ENCODE measurements around the gene CACHD1.
A peak's percentile ranks its signal among the peaks of the same experiment; 100 is the strongest.

CACHD1 gene

DNA sequence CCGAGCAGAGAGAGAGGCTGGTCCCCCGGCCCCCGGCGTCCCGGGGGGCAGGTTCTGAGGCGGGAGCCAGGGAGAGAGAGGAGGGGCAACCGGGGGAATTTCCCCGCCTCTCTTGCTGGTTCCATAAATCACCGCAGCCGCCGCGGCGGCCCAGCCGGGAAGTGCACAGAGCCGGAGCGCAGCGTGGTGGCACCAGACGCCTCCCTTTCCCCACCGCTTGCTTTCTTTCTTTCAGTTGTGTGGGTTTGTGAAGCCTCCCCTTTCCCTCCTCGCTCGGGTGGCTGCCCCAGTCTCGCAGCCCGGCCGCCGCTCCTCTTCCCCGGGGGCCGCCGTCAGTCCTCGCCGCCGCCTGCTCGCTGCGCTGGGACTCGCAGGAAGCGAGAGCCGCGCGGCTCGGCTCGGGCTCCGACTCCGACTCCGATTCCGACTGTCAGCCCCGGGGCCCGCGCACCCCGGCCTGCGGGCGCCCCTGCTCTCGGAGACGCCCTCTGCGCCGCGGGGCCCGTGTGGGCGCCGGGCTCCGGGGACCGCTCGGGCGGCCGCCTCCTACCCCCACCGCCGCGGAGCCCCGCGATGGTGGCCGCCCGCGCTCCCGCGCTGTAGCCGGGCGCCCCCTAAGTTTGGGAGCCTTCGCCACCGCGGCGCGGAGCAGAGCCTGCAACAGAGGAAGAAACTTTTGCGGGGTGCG lies at the start of gene CACHD1:
Gene CACHD1 (plus strand): TSS at position 153 of the 688 bp plus-strand sequence. CDS start 616 bp downstream, outside the sequence.
- peak; percentile 42 for DNase-seq

DNA sequence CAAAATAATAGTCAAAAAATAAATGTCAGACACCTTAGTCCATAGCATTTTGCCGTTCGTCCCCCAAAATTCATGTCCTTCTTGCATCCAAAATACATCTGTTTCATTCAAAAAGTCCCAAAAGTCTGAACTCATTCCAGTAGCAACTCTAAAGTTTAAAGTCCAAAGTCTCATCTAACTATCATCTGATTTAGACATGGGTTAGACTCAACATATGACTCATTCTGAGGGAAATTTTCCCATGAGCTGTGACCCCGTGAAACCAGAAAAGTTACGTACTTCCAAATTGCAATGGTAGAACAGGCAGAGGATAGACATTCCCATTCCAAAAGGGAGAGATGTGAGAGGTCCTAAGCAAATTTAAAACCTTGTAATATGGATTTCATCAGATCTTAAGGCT lies 48.6 kb upstream of the CACHD1 start:
- no peak for DNase-seq

DNA sequence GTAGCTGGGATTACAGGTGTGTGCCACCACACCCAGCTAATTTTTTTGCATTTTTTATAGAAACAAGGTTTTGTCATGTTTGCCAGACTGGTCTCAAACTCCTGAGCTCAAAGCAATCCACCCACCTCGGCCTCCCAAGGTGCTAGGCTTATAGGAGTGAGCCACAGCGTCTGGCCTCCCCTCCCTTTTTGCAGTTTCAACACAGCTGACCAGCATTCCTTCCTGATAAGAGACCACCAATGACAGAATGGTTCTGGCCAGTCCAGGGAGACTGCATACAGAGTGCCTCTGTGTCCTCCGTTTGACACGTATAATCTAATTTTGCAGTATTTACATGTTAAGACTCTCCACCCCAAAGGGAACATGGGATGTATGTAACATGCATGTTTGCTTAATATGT lies 46.4 kb upstream of the CACHD1 start:
- no peak for DNase-seq

DNA sequence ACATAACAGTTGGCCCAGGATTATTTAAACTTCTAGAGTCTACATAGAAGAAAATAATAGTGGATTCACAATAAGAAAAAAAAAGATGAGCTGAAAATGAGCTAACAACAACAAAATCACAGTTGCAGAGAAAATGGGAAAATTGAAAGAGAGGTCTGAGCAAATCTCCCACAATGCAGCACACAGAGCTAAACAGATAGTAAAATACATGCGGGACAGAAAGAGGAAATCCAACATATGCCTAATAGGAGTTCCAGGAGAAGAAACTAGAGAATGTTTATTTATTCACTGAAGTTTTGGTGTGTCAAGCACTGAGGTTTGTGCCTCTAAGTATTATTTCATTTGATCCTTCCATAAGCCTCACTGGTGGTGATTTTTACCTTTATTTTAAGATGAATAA lies 45.5 kb upstream of the CACHD1 start:
- no peak for DNase-seq

DNA sequence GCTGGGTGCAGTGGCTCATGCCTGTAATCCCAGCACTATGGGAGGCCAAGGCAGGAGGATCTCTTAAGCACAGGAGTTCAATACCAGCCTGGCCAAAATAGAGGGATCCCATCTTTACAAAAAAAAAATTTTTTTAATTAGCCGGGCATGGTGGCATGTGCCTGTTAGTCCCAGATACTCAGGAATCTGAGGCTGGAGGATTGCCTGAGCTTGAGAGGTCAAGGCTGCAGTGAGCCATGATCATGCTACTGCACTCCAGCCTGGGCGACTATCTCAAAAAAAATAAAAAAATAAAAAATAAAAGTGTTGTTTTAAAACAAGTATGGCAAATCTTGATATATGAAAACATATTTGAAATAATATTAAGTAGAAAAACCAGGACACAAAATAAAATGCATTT lies 44.4 kb upstream of the CACHD1 start:
- no peak for DNase-seq

DNA sequence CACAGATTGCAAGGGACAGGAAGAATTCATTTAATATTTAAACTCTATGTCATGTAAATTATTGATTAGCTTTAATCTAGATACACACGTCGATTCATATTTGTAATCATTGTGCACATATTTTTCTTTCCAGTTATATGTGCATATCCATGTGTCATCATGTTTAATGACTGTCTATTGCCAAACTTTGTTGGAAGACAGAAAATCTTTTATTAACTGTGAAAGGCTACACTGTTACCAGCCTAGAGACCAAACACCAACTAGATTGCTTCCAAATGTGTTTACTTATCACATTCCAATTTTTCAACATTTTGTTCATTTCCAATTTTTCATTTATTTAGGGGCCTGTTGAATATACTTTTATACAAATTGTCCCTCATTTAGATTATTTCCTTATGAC lies 43.2 kb upstream of the CACHD1 start:
- DNase-seq: no peak

DNA sequence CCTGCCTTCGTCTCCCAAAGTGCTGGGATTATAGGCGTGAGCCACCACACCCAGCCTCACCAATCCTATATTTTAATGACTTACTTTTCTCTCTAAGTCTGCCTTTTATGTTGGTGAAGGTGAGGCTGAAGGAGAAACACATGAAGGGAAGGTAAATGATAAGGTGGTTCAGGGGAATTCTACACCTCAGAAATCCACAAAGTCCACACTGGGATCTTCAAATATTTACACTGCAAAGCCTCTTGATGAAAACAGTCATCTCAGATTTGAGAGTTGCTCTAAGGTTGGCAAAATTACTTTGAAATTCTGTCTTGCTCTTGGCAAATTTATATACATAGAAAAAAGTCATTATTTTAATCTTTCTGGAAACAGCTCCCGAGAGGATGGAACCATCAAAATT lies 42.0 kb upstream of the CACHD1 start:
- DNase-seq: no peak

DNA sequence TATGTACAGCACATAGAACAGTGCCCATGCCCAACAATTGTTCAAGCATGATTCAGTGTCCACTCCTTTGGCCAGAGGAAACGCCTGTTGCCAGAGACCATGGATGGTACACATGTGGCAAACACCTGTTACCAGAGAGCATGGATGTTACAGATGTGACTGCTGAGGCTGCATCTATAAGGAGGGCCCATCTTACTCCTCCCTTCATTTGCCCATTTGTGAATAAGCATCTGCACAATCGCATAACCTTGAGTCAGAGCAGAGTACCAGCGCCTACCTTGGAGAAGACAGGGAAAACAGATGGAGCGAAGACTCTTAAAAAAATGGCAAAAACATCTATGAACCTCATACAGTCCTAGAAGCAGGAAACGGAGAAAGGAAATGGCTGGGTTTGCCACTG lies 36.6 kb upstream of the CACHD1 start:
- no peak for DNase-seq

DNA sequence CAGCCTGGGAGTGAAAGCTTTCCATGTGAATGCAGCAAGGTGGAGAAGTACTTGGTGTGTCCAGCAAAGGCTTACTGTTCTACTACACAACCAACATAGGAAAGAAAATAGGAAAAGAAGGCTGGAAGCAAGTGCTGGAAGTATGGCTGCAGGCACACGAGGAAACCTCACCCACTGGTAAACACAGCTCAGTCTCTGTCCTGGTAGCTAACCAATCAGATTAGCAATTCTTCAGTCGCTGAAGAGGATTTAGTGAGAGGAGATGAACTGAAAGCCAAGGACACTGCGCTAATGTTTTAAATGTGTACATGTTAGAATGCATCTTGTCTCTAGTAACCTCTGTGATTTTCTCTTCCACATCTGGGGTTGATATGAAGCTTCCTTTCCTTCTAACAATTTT lies 36.2 kb upstream of the CACHD1 start:
- no peak for DNase-seq

DNA sequence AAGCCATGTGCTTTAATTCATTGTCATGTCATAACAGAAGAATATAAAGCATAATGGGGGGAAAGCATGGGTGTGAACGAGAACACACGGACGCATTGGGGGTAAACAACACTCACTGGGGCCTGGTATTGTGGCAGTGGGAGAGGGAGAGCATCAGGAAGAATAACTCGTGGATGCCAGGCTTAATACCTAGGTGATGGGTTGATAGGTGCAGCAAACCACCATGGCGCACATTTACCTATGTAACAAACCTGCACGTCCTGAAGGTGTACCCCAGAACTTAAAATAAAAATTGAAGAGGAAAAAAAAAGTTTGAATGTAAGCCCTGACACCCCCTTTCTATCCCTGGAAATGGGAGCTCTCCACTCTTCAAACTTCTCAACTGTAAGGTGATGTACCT lies 34.9 kb upstream of the CACHD1 start:
- DNase-seq: no peak

DNA sequence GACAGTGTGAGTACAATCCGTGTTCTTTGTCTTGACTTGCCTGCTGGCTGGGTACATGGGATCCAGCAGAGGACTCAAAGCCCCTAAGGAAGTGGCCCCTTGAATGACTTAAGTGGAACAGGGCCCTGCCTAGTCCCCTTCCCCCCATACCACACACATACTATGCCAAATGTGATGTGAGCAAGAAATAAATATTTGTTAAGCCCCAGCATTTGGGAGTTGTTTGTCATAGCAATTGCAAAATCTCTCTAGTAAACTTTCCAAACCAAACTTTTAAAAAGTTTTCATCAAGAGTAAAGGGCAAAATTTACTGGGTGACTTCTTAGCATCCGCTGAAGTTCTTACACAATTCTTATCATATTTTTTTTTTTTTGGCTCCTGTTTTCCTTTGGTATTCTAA lies 32.5 kb upstream of the CACHD1 start:
- no peak for DNase-seq

DNA sequence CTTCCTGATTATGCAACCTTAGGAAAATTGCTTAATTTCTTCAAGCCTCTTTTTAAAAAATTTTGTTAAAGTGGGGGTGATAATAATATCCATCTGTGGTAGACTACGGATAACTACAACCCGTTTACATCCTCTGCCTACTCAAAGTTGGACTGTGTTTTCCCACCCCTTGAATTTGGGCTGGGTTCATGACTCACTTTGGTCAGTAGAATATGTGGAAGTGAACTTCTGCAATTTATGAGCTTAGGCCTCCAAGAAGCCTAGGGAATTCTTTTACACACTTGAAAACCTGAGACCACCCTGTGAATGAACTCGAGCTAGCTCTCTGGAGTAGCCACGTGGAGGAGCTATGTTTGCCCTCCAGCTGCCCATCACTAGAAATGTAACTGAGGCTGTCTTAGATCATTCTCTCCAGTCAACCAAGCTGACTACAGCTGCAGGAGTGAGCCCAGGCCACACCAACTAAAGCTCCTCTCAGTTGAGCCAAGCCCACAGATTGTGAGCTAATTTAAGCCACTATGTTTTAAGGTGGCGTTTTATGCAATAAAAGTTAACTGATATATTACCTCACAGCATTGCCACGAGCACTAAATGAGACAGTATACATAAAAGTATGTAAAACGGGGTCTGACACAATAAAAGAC lies 29.6 kb upstream of the CACHD1 start:
- DNase-seq: no peak

DNA sequence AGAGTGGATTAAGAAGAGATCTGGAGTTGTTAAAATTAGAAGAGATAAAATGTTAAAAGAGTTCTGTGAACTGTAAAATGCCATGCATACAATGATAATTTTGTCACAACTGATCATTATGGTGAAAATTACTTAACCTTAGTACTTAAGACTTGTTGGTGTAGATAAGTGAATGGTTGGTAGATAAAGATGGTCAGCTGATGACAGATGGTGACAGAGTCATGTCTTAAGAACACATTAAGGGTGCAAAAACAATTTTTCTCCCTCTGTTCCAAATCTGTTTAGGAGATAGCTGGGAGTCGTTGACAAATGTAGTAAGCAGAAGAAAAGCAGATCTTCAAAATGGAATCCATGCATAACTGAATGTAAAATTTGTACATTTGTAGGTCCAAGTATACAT lies 18.5 kb upstream of the CACHD1 start:
- no peak for DNase-seq

DNA sequence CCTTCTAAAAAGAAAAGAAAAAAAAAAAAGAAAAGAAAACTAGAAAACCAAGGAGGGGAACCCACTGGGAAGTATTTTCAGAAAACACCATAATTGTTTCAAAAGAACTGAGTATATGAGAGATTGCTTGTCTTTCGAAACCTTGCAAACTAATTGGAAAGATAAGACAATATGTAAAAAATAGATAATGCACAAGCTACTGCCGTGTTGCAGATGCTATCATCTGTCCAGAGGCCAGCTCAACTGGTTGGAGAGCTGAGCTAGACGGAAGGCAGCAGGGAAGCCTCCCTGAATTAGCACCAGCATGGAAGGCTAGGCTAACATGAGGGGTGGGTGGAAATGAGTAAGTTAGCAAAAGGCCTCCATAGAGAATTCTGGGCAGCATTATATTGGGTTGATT lies 16.2 kb upstream of the CACHD1 start:
- DNase-seq: no peak

DNA sequence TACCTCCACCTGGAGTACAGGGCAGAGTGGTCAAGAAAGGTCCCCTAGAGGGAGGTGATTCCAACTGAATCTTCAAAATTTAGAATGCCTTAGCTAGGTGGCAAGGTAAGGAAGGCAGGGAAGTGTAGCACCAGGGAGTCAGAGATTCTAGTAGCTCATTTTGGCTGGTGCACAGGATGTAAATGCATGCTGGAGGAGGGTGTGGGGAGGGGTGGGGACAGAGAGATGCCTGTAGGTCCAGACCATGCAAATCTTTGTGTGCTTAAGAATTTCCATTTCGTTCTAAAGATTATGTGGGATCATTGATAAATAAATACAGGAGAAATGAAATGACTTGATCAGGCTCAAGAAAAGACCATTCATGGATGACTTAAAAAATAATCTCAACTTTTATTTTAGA lies 11.0 kb upstream of the CACHD1 start:
- no peak for DNase-seq

DNA sequence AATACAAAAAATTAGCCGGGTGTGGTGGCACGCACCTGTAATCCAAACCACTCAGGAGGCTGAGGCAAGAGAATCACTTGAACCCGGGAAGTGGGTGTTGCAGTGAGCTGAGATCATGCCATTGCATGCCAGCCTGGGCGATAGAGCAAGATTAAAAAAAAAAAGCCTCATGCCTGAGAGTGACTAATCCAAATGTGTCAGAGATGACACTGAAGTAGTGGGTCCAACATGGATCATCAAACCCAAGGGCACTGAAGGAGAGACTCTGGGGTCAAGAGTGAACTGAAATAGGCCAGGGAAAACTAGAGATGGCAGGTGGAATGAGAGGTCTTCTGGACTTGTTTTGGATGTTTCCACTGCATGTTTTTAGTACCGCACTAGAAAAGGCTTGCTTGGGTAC lies 10.2 kb upstream of the CACHD1 start:
- no peak for DNase-seq

DNA sequence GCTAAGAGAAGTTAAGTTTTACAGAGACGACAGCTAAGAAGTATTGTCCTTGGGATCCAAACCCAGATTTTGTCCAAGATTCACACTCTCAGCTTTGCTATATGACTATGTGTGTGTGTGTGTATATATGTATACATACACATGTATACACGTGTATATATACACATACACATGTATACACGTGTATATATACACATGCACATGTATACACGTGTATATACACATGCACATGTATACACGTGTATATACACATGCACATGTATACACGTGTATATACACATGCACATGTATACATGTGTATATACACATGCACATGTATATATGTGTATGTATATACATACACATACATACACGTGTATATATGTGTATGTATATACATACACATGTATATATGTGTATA lies 3.9 kb upstream of the CACHD1 start:
- no peak for DNase-seq

DNA sequence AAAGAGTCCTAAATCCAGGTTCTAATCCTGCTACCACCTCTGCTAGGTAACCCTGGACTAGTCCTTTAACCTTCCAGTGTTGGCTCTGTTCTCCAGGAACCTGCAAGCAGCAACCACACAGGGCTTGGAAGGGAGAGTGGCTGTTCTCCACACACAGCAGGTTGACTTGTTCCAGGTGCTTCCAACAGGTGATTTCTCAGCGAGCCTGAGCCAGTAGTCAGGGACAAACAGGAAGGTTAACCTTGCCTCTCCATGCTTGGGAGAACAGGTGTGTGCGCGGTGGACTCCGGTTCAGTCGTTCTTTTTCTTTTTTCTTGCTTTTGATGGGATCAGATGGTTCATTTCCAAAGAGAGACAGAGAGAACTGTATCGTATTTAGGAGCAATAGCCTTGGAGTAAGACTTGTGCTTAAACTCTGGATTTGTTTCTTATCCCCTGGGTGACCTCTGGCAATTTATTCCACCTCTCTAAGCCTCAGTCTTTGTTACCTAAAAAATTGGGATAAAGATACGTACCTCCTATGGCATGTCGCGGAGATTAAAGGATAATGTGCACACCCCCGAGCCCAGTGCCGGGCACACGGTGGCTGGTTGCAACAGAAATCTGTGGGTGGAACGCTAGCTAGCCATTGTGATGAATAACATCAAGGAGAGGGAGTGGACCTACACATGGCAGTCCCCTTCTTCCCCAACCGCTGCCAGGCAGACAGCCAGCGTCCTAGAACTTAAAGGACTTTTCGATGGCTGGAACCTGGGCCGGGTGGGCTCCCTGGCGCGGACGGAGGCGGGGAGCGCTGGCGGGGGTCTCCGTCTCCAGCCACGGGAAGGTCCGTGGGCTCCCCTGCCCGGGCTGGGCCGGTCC lies 583 bp upstream of the CACHD1 start:
- no peak for DNase-seq

DNA sequence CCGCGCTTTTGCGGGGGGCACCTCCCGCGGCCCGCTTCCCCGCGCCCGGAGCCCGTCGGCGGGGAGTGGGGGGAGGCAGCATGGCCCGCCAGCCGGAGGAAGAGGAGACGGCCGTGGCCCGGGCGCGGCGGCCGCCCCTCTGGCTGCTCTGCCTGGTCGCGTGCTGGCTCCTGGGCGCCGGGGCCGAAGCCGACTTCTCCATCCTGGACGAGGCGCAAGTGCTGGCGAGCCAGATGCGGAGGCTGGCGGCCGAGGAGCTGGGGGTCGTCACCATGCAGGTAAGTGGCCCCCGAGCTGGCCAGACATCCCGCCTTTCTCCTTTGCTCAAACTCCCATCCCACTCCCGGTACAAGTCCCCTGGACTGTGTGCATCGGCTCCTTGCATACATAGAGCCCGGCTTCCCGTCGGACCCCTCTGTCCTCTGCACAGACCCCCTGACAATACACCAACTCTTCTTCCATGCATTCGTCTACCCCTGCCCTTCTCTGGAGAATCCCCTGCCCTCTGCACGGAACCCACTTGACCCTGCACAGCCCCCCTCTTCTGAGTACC lies 812 bp downstream of the CACHD1 start:
- DNase-seq: no peak

DNA sequence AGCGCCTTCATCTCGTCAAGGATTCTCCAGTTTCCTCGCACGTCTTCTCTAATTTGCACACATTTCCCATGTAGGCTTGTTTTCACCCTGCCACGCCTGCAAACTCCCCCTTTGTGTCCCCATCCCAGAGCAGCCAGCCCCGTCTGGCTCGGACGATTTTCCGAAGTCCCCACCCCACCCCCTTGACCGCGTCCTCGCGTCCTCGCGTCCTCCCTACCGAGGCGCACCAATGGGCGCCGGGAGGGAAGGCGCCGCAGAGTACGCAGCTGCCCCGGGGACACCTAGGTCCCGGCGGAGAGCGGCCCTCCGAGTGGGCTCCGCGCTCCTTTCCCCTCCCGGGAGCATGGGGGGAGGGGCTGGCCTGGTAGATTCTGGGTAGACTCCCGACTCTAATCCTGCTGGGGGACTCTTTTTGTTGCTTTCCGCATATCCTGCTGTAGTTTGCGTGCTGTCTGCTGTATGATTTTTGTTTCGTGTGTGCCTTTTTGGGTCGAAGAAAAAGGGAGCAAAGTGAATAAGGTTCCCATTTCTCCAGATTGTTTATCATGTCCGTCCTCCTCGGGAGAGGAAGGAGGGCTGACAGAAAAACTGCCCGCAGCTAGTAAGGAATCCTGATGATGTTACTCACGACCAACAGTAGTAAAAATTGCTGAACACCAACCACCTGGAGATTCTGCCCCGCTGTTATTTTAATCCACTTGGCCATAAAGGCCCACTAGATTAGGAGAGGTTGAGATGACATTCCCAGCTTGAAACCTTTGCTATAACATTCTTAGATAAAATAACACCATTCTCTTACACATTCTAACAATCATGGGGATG lies 1.5 kb downstream of the CACHD1 start:
- no peak for DNase-seq

DNA sequence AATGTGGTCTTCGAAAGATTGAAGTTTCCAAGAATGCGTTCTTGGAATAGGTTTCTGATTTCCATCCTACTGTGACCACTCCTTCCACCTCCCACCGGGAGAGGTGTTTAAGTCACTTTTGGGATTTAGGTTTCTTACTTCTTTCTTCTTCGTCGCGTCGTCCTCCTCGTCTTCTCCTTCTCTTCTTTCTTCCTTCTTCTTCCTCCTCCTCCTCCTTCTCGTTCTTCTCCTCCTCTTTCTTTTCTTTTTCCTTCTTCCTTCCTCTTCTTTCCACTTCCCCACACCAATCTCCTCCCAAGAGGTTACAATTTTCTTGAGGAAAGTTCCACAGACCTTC lies 2.1 kb downstream of the CACHD1 start:
- DNase-seq: no peak

DNA sequence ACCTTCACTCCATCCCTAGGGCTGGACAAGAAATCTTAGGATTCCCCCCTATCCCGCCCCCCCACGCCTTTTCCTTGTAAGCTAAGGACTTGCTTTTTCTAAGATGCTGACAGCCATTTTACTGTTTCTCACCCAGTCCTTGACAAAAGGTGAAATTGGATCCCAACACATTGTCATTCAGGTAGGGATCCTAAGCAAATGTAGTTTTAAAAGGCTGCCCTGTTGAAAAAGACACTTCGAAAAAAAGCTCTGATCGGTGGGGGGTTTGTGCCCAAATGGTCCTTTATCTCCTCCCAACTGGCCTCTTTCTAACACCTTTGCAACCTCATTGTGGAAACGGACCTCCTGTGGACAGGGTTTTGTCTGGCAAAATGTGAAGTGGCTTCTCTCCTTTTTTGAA lies 2.9 kb downstream of the CACHD1 start:
- DNase-seq: no peak

DNA sequence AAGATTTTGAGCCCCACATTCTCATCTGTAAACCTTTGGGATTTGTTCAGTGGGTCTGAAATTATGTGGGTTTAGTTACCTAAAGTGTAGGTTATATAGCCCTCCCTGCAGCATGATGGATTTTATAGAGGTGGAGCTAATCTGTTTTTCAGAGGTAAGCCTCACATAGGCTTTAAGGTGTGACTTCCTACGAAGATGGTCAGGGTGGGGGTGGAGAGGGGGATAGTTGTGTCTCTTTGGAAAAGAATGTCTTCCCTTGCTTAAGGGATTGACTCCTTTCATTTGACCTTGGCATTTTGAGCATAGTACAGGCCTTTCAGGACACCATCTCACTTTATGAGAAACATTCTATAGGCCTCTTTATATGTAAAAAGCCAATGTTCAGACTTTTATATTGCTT lies 3.4 kb downstream of the CACHD1 start:
- DNase-seq: no peak

All from CD4-positive, alpha-beta T cell treated with Interleukin-10 for 1 hour (primary cell).